GM21367 (cell line): Measurements from ENCODE around the gene ST8SIA4.
A peak's percentile ranks its signal among the peaks of the same experiment; 100 is the strongest.

Experiments used
- ATAC-seq: cut with Tn5 transposase; IDR thresholded peaks from one replicate; pipeline ENCODE4 v1.9.1; 2021; ENCODE audit not compliant: unreplicated experiment

ST8SIA4 gene, protein sequence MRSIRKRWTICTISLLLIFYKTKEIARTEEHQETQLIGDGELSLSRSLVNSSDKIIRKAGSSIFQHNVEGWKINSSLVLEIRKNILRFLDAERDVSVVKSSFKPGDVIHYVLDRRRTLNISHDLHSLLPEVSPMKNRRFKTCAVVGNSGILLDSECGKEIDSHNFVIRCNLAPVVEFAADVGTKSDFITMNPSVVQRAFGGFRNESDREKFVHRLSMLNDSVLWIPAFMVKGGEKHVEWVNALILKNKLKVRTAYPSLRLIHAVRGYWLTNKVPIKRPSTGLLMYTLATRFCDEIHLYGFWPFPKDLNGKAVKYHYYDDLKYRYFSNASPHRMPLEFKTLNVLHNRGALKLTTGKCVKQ

GRCh38 chr5:100903039-100903887 lies at the start of gene ST8SIA4:
Gene ST8SIA4 (minus strand): TSS chr5:100903282. CDS start chr5:100902955, 327 bp downstream.
- peak; percentile 65 for ATAC-seq

- no peak for ATAC-seq
Observed at GRCh38 chr5:100950985-100951384, 47.9 kb upstream of the ST8SIA4 start.

DNA sequence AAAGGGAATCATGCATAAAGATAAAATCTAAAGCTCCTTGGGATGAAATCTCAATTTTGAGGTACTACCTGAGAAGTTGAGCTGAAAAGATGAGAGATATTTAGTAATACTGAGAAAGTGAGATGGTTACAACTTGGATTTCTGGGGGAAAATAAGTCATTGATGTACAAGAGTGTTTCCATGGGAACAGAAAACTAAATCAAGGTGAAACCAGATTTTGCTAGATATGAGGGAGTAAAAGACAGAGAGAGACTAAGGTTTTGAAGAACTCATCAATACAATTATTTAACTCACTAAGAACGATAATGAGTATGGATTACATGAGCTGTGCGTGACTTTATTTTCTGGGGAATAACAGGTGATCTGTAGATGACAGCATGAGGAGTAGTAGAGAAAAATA lies 10.2 kb upstream of the ST8SIA4 start:
- no peak for ATAC-seq

DNA sequence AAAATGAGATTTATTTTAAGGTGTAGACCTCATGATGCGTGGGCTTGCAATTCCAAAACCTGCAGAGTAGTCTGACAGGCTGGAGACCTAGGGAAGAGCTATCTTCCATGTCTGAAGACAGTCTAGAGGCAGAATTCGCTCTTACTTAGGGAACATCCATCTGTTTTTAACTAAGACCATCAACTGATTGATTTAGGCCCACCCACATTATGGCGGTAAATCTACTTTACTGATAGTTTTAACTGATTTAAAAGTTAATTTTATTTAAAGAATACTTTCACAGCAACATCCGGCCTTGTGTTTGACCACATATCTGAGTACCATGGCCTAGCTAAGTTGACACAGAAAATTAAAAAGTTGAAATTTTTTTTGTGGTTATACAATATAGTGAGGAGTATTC lies 6.0 kb upstream of the ST8SIA4 start:
- ATAC-seq: no peak

- no peak for ATAC-seq
Observed at GRCh38 chr5:100905259-100905914, 2.3 kb upstream of the ST8SIA4 start.

DNA sequence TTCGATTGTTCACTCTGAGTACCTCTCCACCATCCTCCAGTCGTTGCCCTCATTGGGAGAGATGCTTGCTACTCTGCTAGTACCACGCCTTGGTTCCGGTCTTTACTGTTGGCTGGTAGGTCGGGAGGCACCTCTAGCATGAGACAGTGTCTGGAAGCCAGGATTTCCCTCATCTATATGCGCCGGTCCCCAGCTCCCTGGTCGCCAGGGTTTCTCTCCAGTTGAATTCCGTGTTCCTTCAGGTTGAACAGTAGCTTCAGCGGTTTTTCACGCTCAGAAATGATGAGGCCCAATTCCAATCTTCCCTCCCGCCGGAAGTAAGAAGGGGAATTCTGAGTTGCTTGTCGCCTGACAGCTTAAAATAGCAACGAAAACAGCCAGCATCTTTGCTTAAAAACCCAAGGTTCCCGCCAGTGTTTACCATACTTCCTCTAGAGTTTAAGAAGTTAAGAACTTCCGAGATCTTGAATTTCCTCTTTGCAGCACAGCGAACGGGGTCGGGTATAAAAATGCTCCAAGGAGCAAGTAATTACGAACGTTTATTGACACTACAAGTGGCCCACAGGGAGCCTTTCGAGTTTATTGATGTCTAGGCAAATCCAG lies 1.3 kb upstream of the ST8SIA4 start:
- ATAC-seq: peak; percentile 25

DNA sequence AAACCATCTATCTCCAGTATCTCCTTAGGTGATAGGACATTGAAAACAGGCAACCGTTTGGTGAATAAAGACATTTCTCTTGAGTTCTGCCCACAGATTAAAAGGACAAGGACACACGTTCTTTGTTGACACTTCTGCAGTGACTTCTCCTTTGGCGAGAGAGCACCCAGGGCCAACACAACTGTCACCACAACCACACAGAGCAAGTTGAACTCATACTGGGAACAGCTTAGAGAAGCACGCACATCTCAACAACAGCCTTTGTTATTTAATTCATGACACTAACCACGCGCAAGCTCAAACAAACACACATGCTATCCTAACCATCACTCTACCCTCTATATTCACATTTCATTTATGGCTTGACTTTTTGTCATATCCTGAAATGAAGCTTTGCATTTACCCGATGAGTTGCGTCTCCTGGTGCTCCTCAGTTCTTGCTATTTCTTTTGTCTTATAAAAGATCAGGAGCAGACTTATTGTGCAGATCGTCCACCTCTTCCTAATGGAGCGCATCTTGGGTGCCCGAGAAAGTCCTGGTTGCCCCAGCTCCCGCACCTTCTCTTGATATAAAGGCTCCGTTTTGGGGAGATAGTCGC lies 543 bp downstream of the ST8SIA4 start:
- ATAC-seq: no peak

DNA sequence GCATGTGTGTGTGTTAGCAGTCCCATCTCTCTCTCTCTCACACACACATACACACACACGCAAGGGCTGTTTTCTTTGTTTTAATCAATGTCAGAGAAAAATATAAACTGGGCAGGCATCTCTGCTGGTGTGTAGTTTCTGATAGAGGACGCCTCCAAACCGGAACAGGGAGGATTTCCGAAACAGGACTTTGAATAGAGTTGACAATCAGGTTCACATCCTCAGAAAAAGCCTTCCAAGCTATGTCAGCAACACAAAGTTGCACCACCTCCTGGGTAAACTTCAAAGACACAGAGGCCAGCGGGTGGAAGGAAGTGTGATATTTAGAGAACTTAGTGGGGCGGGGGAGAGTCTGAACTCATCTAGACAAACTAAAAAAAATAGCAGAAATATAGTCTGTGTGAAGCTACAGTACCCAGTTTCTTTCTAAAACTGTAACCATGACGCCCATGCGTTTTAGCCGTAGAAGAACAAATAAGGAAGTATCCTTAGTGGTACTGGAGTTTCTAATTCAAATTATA lies 1.2 kb downstream of the ST8SIA4 start:
- ATAC-seq: no peak

- ATAC-seq: peak; percentile 33
Observed at GRCh38 chr5:100900796-100901781, 2.0 kb downstream of the ST8SIA4 start.

DNA sequence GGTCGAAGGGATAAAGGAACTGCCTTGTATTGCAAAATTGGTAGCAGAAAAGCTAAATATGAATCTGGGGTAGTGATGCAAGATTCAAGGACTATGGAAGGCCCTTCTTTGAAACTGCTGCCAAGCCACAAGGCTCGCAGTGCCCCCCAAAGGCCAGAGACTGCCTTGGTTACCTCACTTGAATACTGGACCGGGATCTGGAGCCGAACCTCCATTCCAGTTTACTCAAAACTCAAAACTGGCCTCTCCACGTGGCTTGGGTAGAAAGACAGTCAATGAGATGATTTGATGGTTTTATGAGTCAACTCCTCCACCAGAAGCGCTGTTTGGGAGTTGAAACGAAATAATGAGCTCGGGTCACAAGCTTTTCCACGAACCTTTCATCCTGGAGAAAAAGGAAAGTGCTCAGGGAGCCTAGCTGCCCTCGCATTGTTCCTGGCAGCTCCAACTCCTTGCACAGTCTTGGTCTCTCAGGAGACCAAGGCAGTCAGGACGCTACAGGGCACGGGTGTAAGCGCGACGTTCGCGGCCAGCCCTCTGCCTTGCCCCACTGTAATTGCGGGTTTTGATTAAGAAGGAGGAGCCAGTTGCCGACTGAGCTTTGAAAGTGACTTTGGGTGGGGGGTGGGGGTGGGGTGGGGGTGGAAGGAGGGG lies 2.8 kb downstream of the ST8SIA4 start:
- peak; percentile 8 for ATAC-seq

- no peak for ATAC-seq
Observed at GRCh38 chr5:100899675-100900074, 3.4 kb downstream of the ST8SIA4 start.

GRCh38 chr5:100898504-100899346 lies 4.4 kb downstream of the ST8SIA4 start:
- no peak for ATAC-seq

DNA sequence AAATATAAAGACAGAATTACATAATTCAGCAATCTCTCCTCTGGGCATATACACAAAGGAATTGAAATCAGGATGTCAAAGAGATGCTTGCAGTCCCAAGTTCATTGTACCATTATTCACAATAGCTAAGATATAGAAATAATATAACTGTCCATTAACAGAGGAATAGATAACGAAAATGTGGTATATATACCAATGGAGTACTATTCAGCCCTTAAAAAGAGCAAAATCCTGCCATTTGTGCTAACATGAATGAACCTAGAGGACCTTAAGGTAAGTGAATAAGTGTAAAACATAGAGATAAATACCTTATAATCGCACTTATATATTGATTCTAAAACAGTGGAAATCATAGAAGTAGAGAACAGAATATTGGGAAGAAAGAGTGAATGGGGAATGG lies 7.0 kb downstream of the ST8SIA4 start:
- ATAC-seq: no peak

- ATAC-seq: peak; percentile 65
Observed at GRCh38 chr5:100890461-100891008, 12.5 kb downstream of the ST8SIA4 start.

- peak; percentile 24 for ATAC-seq
Observed at GRCh38 chr5:100889896-100890295, 13.2 kb downstream of the ST8SIA4 start.

GRCh38 chr5:100889165-100889743 lies 13.8 kb downstream of the ST8SIA4 start:
- peak; percentile 48 for ATAC-seq

GRCh38 chr5:100877274-100877673 lies 25.8 kb downstream of the ST8SIA4 start:
- no peak for ATAC-seq
